Left lung (tissue), 10 donors: ENCODE measurements around the gene PPME1. TPM values are rescaled to one million over a fixed set of nuclear protein-coding genes. Genes with fewer than 3 reads are reported as not detected.
A peak's percentile ranks its signal among the peaks of the same experiment; 100 is the strongest.

Experiments used
- ATAC-seq: fragments of 200-7000 bp; cut with Tn5 transposase; one replicate; pipeline ENCODE4 v1.9.1; 2020; ENCODE audit warnings: moderate library complexity
- DNase-seq, 4 donors: peaks; one replicate each; pipeline ENCODE4 v3.0.0-alpha.2; 2013 to 2020
- H3K27ac ChIP-seq, 2 donors: fragments of 200-600 bp; sonication (generic) in 1 of 2; one replicate each; pipeline versions ENCODE4 v1.5.0 to v1.8.0; 2020 to 2021
- H3K27me3 ChIP-seq, 2 donors: fragments of 200-600 bp; sonication (generic) in 1 of 2; one replicate each; pipeline versions ENCODE4 v1.5.0 to v1.8.0; 2020 to 2021
- H3K36me3 ChIP-seq, 2 donors: fragments of 200-600 bp; sonication (generic) in 1 of 2; one replicate each; pipeline versions ENCODE4 v1.5.0 to v1.8.0; 2020 to 2021
- H3K4me1 ChIP-seq, 2 donors: fragments of 200-600 bp; one replicate each; pipeline ENCODE4 v1.8.0; 2021
- H3K4me3 ChIP-seq, 2 donors: fragments of 200-600 bp; sonication (generic) in 1 of 2; one replicate each; pipeline versions ENCODE4 v1.5.0 to v1.8.0; 2020 to 2021; ENCODE audit warnings: mild to moderate bottlenecking in 1 of 2
- H3K9me3 ChIP-seq, 2 donors: fragments of 200-600 bp; sonication (generic) in 1 of 2; one replicate each; pipeline versions ENCODE4 v1.5.0 to v1.8.0; 2020 to 2021
- intact Hi-C, 2 donors: fragments of 100-400 bp; cut with DNase I; formaldehyde crosslinking; loops; one replicate each; pipeline versions ENCODE4 v1.11.2 to v1.14.2; 2022
- polyA plus RNA-seq, 6 donors: library from polyadenylated mRNA; unstranded; fragments of 120-200 nt; gene quantifications; one replicate each; pipeline ENCODE4 v1.2.1, GENCODE V29; 2013; ENCODE audit not compliant: insufficient read length in 6 of 6
- total RNA-seq, 2 donors: library from RNA; stranded (reverse); fragmentation: NEBNext Ultra II Directional; extraction: Animal tissue kit (Norgen Biotek cat#: 25700); gene quantifications; one replicate each; pipeline ENCODE4 v1.2.1, GENCODE V29; 2021
- TF ChIP-seq, protein P1 (sequence below), 2 donors: fragments of 200-600 bp; sonication (generic) in 1 of 2; IDR thresholded peaks; one replicate each; pipeline versions ENCODE4 v1.5.0 to v1.8.0; 2021; ENCODE audit warnings: antibody characterized with exemption in 2 of 2
- donor health status: DM: no; HTN: yes; CAD: no.
- donor health status: DM: no; HTN: no; CAD: no.

The PPME1 gene
- total and polyA plus RNA-seq, 8 donors: 30.8 to 48.0 (median 44.0) TPM

DNA sequence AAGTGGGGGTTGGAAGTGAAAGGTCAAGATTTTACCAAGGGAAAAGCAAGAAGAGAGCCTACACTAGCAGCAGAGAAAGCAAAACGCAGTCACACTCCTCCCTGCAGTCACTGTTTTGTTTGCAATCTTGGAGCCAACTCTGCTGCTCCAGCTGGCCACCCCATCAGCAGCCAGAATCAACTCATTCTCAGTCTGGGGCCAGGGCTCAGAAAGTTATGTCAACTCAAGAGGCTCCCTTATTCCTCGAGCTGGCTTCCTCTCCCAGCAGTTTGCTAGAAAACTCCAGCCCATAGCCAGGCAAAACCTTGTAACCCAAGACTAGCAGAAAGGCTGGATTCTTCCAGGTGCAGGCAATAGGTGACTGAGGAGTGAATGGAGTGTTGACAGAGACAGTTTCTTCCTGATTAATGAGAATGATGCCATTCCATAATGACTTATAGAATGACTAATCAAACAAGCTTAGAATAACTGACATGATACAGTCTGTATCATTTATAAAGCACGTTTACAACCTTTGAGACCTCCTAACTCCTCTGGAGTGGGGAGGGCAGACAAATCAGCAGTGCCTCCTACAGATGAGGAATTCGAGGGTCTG is 87.0 kb downstream of the PPME1 start:
- peak; percentile 59 for ATAC-seq
- H3K27ac ChIP-seq: no peak overlapping the region
- H3K9me3 ChIP-seq: no peaks in the 10 kb centered on the region
- intact Hi-C loops: loop anchor here (5.0 to 10.0 kb wide), 2 partner anchors 189 to 197 kb away; no protein-coding TSS in a partner anchor
- H3K27me3 ChIP-seq: no peaks in the 10 kb centered on the region
- H3K4me1 ChIP-seq: no peaks in the 10 kb centered on the region
- peak in 3 of 4 donors; percentile 40 to 90 (median 84) for DNase-seq
- TF ChIP-seq, protein P1, sequence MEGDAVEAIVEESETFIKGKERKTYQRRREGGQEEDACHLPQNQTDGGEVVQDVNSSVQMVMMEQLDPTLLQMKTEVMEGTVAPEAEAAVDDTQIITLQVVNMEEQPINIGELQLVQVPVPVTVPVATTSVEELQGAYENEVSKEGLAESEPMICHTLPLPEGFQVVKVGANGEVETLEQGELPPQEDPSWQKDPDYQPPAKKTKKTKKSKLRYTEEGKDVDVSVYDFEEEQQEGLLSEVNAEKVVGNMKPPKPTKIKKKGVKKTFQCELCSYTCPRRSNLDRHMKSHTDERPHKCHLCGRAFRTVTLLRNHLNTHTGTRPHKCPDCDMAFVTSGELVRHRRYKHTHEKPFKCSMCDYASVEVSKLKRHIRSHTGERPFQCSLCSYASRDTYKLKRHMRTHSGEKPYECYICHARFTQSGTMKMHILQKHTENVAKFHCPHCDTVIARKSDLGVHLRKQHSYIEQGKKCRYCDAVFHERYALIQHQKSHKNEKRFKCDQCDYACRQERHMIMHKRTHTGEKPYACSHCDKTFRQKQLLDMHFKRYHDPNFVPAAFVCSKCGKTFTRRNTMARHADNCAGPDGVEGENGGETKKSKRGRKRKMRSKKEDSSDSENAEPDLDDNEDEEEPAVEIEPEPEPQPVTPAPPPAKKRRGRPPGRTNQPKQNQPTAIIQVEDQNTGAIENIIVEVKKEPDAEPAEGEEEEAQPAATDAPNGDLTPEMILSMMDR (IDR thresholded peaks at IDR 0.05): no peak
- H3K36me3 ChIP-seq: peaks cover 0 to 23% of the 10 kb centered on the region in 2 donors
- H3K4me3 ChIP-seq: no peak overlapping the region

DNA sequence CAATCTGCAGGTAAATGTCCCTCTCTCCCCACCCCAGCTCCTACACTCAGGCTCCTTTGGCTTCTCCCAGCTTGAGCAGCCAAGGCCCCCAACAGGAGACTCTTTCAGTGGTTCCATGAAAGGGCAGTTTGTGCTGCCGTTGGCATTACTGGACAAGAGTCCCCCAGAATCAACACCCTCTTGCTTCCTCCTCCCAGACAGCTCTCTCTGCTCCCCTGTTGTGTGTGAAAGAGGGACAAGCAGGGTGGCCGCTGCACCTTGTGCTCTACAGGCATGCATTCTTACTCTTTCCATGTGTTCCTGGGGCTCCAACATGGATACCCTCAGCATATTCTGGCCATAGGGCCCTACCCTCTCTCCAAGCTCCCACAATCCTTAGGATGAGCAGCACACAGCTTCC is 91.6 kb downstream of the PPME1 start:
- no peak for ATAC-seq
- intact Hi-C loops: no loop called here
- H3K27ac ChIP-seq: no peak overlapping the region
- no peaks in the 10 kb centered on the region for H3K4me1 ChIP-seq
- H3K36me3 ChIP-seq: no peaks in the 10 kb centered on the region
- no peaks in the 10 kb centered on the region for H3K27me3 ChIP-seq
- no peak for DNase-seq
- TF ChIP-seq, protein P1 (IDR thresholded peaks at IDR 0.05): no peak
- H3K4me3 ChIP-seq: no peak overlapping the region
- no peaks in the 10 kb centered on the region for H3K9me3 ChIP-seq

DNA sequence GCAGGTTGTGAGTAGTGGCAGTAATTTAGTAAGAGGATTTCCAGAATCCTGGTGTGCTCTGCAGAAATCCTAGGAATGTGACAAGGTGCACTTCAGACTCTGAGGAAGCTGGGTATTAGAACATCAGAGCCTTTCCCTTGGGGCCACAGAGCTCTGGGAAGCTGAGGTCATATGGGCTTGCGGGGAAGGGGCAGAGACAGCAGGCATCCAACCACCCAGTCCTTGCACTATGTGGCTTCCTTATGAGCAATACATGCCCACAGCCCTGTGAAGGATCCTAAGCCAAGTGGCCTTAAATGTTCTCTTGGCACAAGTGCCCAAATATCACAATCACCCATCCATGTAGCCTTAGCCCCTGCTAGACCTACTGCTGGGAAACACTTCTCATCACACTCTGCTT is 94.2 kb downstream of the PPME1 start:
- TF ChIP-seq, protein P1 (IDR thresholded peaks at IDR 0.05): no peak
- DNase-seq: no peak
- Histone ChIP-seq H3K27me3 (no peaks in the 10 kb centered on the region), H3K27ac (no peak overlapping the region), H3K4me1 (no peaks in the 10 kb centered on the region), H3K9me3 (no peaks in the 10 kb centered on the region), H3K36me3 (no peaks in the 10 kb centered on the region), H3K4me3 (no peak overlapping the region)
- intact Hi-C loops: no loop called here
- ATAC-seq: no peak

DNA sequence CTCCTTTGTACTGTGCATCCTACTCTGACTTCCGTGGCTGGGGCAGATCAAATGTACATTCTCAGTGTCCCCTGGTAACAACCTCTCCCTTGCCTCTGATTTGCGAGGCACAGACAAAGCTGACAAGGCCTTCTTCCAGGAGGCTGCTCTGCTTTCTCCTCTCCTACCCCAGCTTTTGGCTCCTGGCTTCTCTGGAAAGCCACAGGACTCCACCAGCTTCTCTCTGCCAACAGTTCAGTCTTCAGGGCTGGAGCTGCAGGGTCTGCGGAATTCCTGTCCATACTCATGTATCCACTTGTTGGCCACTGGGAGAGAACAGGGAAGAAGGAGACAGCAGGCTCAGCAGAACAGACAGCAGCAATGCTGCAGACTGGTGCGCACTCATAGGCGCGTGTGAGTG is 95.9 kb downstream of the PPME1 start:
- Histone ChIP-seq H3K36me3 (no peaks in the 10 kb centered on the region), H3K27me3 (no peaks in the 10 kb centered on the region), H3K9me3 (no peaks in the 10 kb centered on the region), H3K27ac (no peak overlapping the region), H3K4me3 (no peak overlapping the region), H3K4me1 (no peaks in the 10 kb centered on the region)
- intact Hi-C loops: no loop called here
- ATAC-seq (no peak), DNase-seq (no peak)
- TF ChIP-seq, protein P1 (IDR thresholded peaks at IDR 0.05): no peak

DNA sequence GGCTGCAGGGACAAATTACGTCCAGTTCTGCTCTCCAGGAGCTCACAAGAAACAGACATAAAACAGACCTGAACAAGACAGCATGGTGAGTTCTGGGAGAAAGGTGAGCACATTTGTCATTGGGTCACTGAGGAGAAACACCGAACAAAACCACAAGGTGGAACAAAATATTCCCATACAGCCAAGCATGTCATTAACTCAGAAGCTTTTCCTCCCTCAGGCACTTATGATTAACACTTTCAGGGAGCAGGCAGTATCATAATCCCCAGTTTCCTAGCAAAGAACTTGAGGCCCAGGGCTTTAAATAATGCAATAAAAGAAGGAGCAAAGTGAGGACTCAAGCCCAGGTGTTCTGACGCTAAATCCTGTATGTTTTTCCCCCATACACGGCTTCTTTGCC is 97.4 kb downstream of the PPME1 start:
- intact Hi-C loops: no loop called here
- ATAC-seq (no peak), DNase-seq (no peak)
- Histone ChIP-seq H3K27ac (no peak overlapping the region), H3K27me3 (no peaks in the 10 kb centered on the region), H3K4me1 (no peaks in the 10 kb centered on the region), H3K36me3 (no peaks in the 10 kb centered on the region), H3K4me3 (no peak overlapping the region), H3K9me3 (no peaks in the 10 kb centered on the region)
- TF ChIP-seq, protein P1 (IDR thresholded peaks at IDR 0.05): no peak
